BJ (cell line): ENCODE measurements around the gene SF3A1. TPM values are rescaled to one million over a fixed set of nuclear protein-coding genes. Genes with fewer than 3 reads are reported as not detected.
"Not testable (repeated sequence)": the region's sequence is repeated elsewhere in the genome, so short reads cannot be mapped to it uniquely, and the experiment has no call there.

ENCODE experiments used
- CTCF ChIA-PET: fragments of 350-600 bp; formaldehyde crosslinking; extraction: SDS; loops from one replicate; lab custom pipeline; 2021; ENCODE audit warnings: antibody characterized with exemption, inconsistent platforms; lab: Yijun Ruan, JAX
- POLR2A ChIA-PET: fragments of 300-600 bp; sonication (Branson Sonifier 250); formaldehyde crosslinking; extraction: SDS; loops from one replicate; lab custom pipeline; 2021; ENCODE audit warnings: antibody characterized with exemption; lab: Charles Lee
- DNase-seq: peaks from one replicate; pipeline ENCODE4 v3.0.0-alpha.2; 2011; ENCODE audit warnings: low read depth
- H3K27me3 ChIP-seq: 2 replicates; pipeline ENCODE4 v1.6.0; 2011; ENCODE audit warnings: low read length; ENCODE audit not compliant: control insufficient read depth, insufficient read depth
- H3K36me3 ChIP-seq: 2 replicates; pipeline ENCODE4 v1.5.1; 2011; ENCODE audit warnings: low read length; ENCODE audit not compliant: control insufficient read depth, insufficient read depth
- H3K4me3 ChIP-seq: 2 replicates; pipeline ENCODE4 v1.5.1; 2011; ENCODE audit warnings: low read depth, mild to moderate bottlenecking, control low read depth, low read length
- CTCF ChIP-seq: IDR thresholded peaks from 2 replicates; pipeline ENCODE4 v1.5.1; 2011; ENCODE audit warnings: low read depth, mild to moderate bottlenecking, control low read depth, inconsistent platforms, low read length, moderate library complexity; ENCODE audit not compliant: insufficient read depth
- polyA plus RNA-seq: library from polyadenylated mRNA; depleted of rRNA; stranded (reverse); fragments of >200 nt; gene quantifications from 2 replicates; pipeline ENCODE4 v1.2.3, GENCODE V29; 2011

SF3A1 gene
- polyA plus RNA-seq, 1 experiment: 66.8 TPM

GRCh38 chr22:30340911-30341685 is 15.6 kb downstream of the SF3A1 start:
- Histone ChIP-seq H3K4me3 (no peak overlapping the region), H3K36me3 (peaks cover 65% of the 10 kb centered on the region), H3K27me3 (no peaks in the 10 kb centered on the region)
- ChIA-PET POLR2A (no interaction called here), CTCF (interaction anchor here (1.2 to 1.6 kb wide), 2 partner anchors 11 to 53 kb away, joined by 3 to 4 read pairs; no protein-coding TSS in a partner anchor)
- no peak for TF ChIP-seq CTCF
- DNase-seq: no peak

- TF ChIP-seq CTCF: no peak
- CTCF ChIA-PET: interaction anchor here (0.8 to 1.4 kb wide), 3 partner anchors 10 to 51 kb away, joined by 3 read pairs; no protein-coding TSS in a partner anchor
- Histone ChIP-seq H3K36me3 (peaks cover 58% of the 10 kb centered on the region), H3K4me3 (no peak overlapping the region), H3K27me3 (no peaks in the 10 kb centered on the region)
- no peak for DNase-seq
- POLR2A ChIA-PET: no interaction called here
Measured at GRCh38 chr22:30338802-30339201, 17.9 kb downstream of the SF3A1 start.

GRCh38 chr22:30338341-30338740 is 18.4 kb downstream of the SF3A1 start:
- DNase-seq, H3K27me3 ChIP-seq, H3K4me3 ChIP-seq, POLR2A ChIA-PET: not testable (repeated sequence)
- CTCF ChIA-PET: interaction anchor here (0.8 to 1.4 kb wide), 2 partner anchors 10 to 47 kb away, joined by 3 read pairs; no protein-coding TSS in a partner anchor
- H3K36me3 ChIP-seq: peaks cover 60% of the 10 kb centered on the region

- no peak for TF ChIP-seq CTCF
- Histone ChIP-seq H3K36me3 (peaks cover 56% of the 10 kb centered on the region), H3K4me3 (no peak overlapping the region), H3K27me3 (no peaks in the 10 kb centered on the region)
- ChIA-PET CTCF (interaction anchor here (0.7 kb wide), 1 partner anchor 8 kb away, joined by 4 read pairs; no protein-coding TSS in a partner anchor), POLR2A (no interaction called here)
- DNase-seq: no peak
Measured at GRCh38 chr22:30337461-30337778, 19.3 kb downstream of the SF3A1 start.

GRCh38 chr22:30336752-30337460 is 19.8 kb downstream of the SF3A1 start:
- no peak for TF ChIP-seq CTCF
- POLR2A ChIA-PET: no interaction called here
- no peak for DNase-seq

More at GRCh38 chr22:30336752-30337460, 19.8 kb downstream of the SF3A1 start:
- Histone ChIP-seq H3K36me3 (peaks cover 53% of the 10 kb centered on the region), H3K27me3 (no peaks in the 10 kb centered on the region), H3K4me3 (no peak overlapping the region)
- CTCF ChIA-PET: interaction anchor here (0.7 to 2.4 kb wide), 3 partner anchors 9 to 73 kb away, joined by 4 to 11 read pairs (median 4); no protein-coding TSS in a partner anchor
